HEK293 (cell line): ENCODE measurements around the gene HMG20B.
A peak's percentile ranks its signal among the peaks of the same experiment; 100 is the strongest.

Experiments used
- CTCF ChIA-PET: fragments of 350-600 bp; formaldehyde crosslinking; extraction: SDS; loops from one replicate; lab custom pipeline; 2021; ENCODE audit warnings: antibody characterized with exemption; lab: Yijun Ruan, JAX
- POLR2A ChIA-PET: fragments of 300-600 bp; formaldehyde crosslinking; extraction: SDS; loops from one replicate; lab custom pipeline; 2020; ENCODE audit warnings: antibody characterized with exemption, inconsistent platforms; lab: Yijun Ruan, JAX
- H3K27ac ChIP-seq: fragments of 200-500 bp; sonication (Bioruptor generic); 2 replicates; pipeline ENCODE4 v1.5.1; 2014; ENCODE audit warnings: low read depth, low read length, control low read depth, inconsistent platforms; ENCODE audit errors: extremely low read depth
- H3K36me3 ChIP-seq, 2 experiments: fragments of 200-500 bp in 1 of 2; sonication (Bioruptor generic) in 1 of 2; 1 replicate in 1 of 2; 2 replicates in 1 of 2; pipeline ENCODE4 v1.5.1; 2014 to 2017; ENCODE audit warnings: inconsistent platforms in 2 of 2, low read length in 2 of 2; ENCODE audit not compliant: control insufficient read depth in 2 of 2, insufficient read depth in 1 of 2
- H3K4me1 ChIP-seq: fragments of 200-500 bp; sonication (Bioruptor generic); 2 replicates; pipeline ENCODE4 v1.5.1; 2014; ENCODE audit warnings: mild to moderate bottlenecking, low read length, inconsistent platforms; ENCODE audit not compliant: control insufficient read depth, insufficient read depth
- H3K4me3 ChIP-seq: 2 replicates; pipeline ENCODE4 v1.5.1; 2011; ENCODE audit warnings: low read depth, mild to moderate bottlenecking, control low read depth, low read length, moderate library complexity
- H3K9me3 ChIP-seq: fragments of 200-500 bp; sonication (Bioruptor generic); 2 replicates; pipeline ENCODE4 v1.5.1; 2014; ENCODE audit warnings: low read depth, low read length, inconsistent platforms; ENCODE audit not compliant: control insufficient read depth, insufficient read depth
- HIC1 ChIP-seq: fragments of 450-650 bp; formaldehyde crosslinking; IDR thresholded peaks from 2 replicates; pipeline ENCODE4 v1.5.1; 2016; ENCODE audit warnings: missing biosample characterization, missing genetic modification characterization
- MZF1 ChIP-seq: fragments of 450-650 bp; formaldehyde crosslinking; IDR thresholded peaks from 2 replicates; pipeline ENCODE4 v1.5.1; 2017; ENCODE audit warnings: missing biosample characterization, missing genetic modification characterization, borderline replicate concordance
- SP3 ChIP-seq: fragments of 450-650 bp; formaldehyde crosslinking; IDR thresholded peaks from 2 replicates; pipeline ENCODE4 v1.5.1; 2016; ENCODE audit warnings: missing biosample characterization, missing genetic modification characterization
- ZBTB17 ChIP-seq: fragments of 450-650 bp; formaldehyde crosslinking; IDR thresholded peaks from 2 replicates; pipeline ENCODE4 v1.5.1; 2016; ENCODE audit warnings: missing biosample characterization, missing genetic modification characterization
- ZBTB49 ChIP-seq: fragments of 450-650 bp; formaldehyde crosslinking; IDR thresholded peaks from 2 replicates; pipeline ENCODE4 v1.5.1; 2016; ENCODE audit warnings: missing biosample characterization, missing genetic modification characterization, low read depth
- ZNF114 ChIP-seq: fragments of 450-650 bp; formaldehyde crosslinking; IDR thresholded peaks from 2 replicates; pipeline ENCODE4 v1.5.0; 2017; ENCODE audit warnings: missing biosample characterization, missing genetic modification characterization
- ZNF16 ChIP-seq: fragments of 450-650 bp; formaldehyde crosslinking; IDR thresholded peaks from 2 replicates; pipeline ENCODE4 v1.5.1; 2016; ENCODE audit warnings: low read depth, missing biosample characterization, missing genetic modification characterization
- ZNF23 ChIP-seq: fragments of 450-650 bp; formaldehyde crosslinking; IDR thresholded peaks from 2 replicates; pipeline ENCODE4 v1.5.1; 2016; ENCODE audit warnings: missing biosample characterization, missing genetic modification characterization, borderline replicate concordance
- ZNF488 ChIP-seq: fragments of 450-650 bp; formaldehyde crosslinking; IDR thresholded peaks from 2 replicates; pipeline ENCODE4 v1.5.1; 2016; ENCODE audit warnings: missing biosample characterization, missing genetic modification characterization
- ZNF544 ChIP-seq: fragments of 450-650 bp; formaldehyde crosslinking; IDR thresholded peaks from 2 replicates; pipeline ENCODE4 v1.5.0; 2017; ENCODE audit warnings: missing biosample characterization, missing genetic modification characterization
- ZNF600 ChIP-seq: fragments of 450-650 bp; formaldehyde crosslinking; IDR thresholded peaks from 2 replicates; pipeline ENCODE4 v1.5.1; 2016; ENCODE audit warnings: missing biosample characterization, missing genetic modification characterization
- ZSCAN5A ChIP-seq: fragments of 450-650 bp; formaldehyde crosslinking; IDR thresholded peaks from 2 replicates; pipeline ENCODE4 v1.5.1; 2016; ENCODE audit warnings: missing biosample characterization, missing genetic modification characterization

HMG20B gene

GRCh38 chr19:3608750-3609322 is 36.1 kb downstream of the HMG20B start:
- no peak overlapping the region for H3K27ac ChIP-seq
- CTCF ChIA-PET, result interaction anchor here (0.6 to 1.5 kb wide), 7 partner anchors 13 to 811 kb away, joined by 3 to 5 read pairs (median 3); no protein-coding TSS in a partner anchor
- POLR2A ChIA-PET, result no interaction called here
- H3K4me1 ChIP-seq, result peaks cover 3% of the 10 kb centered on the region; the same call in 1 of the 2 replicates
- H3K9me3 ChIP-seq, result no peaks in the 10 kb centered on the region
- TF ChIP-seq ZNF16, result peak; percentile 87
- TF ChIP-seq ZNF544 (tag by site-specific recombination), result no peak
- no peak for TF ChIP-seq ZSCAN5A (tag by site-specific recombination)
- TF ChIP-seq MZF1 (tag by site-specific recombination), result no peak
- peak; percentile 11; the same call in 1 of the 2 replicates for TF ChIP-seq HIC1 (tag by site-specific recombination)
- no peak for TF ChIP-seq ZNF488 (tag by site-specific recombination)
- peaks cover 0 to 37% of the 10 kb centered on the region in 2 experiments; a peak in 2 of 3 replicates for H3K36me3 ChIP-seq
- no peak overlapping the region for H3K4me3 ChIP-seq

DNA sequence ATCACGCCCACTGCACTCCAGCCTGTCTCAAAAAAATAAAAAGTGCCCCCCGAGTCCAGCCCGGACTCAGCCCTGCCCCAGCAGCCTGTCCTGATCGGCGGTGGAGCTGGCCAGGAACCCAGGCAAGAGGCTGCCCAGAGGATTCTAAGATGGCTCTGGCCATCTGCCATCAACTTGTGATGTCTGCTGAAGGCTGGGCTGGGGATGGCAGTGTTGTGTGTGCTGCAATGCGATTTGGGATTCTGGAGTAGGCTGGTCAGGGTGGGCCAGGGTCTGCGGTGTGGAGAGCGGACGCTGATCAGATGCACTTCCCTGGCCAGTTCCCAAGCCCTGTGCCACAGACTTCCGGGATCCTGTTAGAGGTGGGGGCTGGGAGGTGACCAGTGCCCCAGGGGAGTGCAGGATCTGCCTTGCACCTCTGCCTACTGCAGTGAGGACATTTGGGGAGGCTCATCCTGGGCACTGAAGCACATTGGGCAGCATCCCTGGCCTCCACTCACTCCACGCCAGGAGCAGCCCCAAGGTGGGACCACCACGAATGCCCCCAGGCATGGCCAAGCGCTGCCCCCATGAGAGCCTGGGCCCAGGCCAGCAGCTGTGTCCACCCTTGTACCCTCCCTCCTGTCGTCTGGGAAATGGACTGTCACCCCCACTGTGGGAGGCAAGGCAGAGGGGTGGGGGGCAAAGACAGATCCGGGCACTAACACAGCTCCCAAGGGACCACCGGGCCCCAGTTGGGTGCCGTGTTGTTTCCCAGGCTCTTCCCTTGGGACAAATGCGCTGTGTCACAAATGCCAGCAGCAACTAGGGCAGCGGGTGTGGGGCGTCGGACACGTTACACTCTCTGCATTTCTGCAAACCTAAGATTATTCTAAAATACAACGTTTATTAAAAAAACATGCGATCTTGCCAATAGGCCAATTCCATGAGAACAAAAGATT is 37.3 kb downstream of the HMG20B start:
- peak; percentile 64 for TF ChIP-seq ZBTB17
- no peak for TF ChIP-seq SP3 (tag by site-specific recombination)
- no peak for TF ChIP-seq ZNF114
- TF ChIP-seq ZNF600, result peak; percentile 55; the same call in 1 of the 2 replicates
- no peak for TF ChIP-seq ZBTB49 (tag by site-specific recombination)
- peak; percentile 95; the same call in 1 of the 2 replicates for TF ChIP-seq ZNF23 (tag by site-specific recombination)
- ChIA-PET POLR2A (no interaction called here), CTCF (no interaction called here)
- H3K27ac ChIP-seq, result no peak overlapping the region
- no peaks in the 10 kb centered on the region for H3K9me3 ChIP-seq
- H3K4me3 ChIP-seq, result no peak overlapping the region
- peaks cover 0 to 37% of the 10 kb centered on the region in 2 experiments; a peak in 2 of 3 replicates for H3K36me3 ChIP-seq
- peaks cover 3% of the 10 kb centered on the region; the same call in 1 of the 2 replicates for H3K4me1 ChIP-seq
